Mesodermal cell (in vitro differentiated cells): ENCODE measurements around the gene CACNG4.

ENCODE experiments used
- H3K27ac ChIP-seq: 2 replicates; pipeline ENCODE4 v1.7.0; 2013; ENCODE audit warnings: mild to moderate bottlenecking, low read depth, low read length, moderate library complexity; ENCODE audit not compliant: severe bottlenecking
- H3K36me3 ChIP-seq: 2 replicates; pipeline ENCODE4 v1.7.1; 2013; ENCODE audit warnings: mild to moderate bottlenecking, low read length, moderate library complexity; ENCODE audit not compliant: control insufficient read depth, insufficient read depth
- H3K4me1 ChIP-seq: one replicate; pipeline ENCODE4 v1.7.1; 2013; ENCODE audit warnings: mild to moderate bottlenecking, low read length; ENCODE audit not compliant: insufficient read depth, control insufficient read depth, poor library complexity, severe bottlenecking
- H3K4me3 ChIP-seq: 2 replicates; pipeline ENCODE4 v1.7.0; 2013; ENCODE audit warnings: low read length, control low read depth, mild to moderate bottlenecking; ENCODE audit not compliant: insufficient read depth, poor library complexity, severe bottlenecking; ENCODE audit errors: extremely low read depth
- H3K9me3 ChIP-seq: 2 replicates; pipeline ENCODE4 v1.7.1; 2013; ENCODE audit warnings: mild to moderate bottlenecking, low read length, moderate library complexity; ENCODE audit not compliant: control insufficient read depth
- WGBS, 2 experiments: methylation state at CpG; one replicate each; pipeline ENCODE4 v1.1.5; 2013; ENCODE audit warnings: missing lambda C conversion rate in 2 of 2; ENCODE audit not compliant: insufficient coverage in 2 of 2; 5-methylcytosine and 5-hydroxymethylcytosine counted together

Gene CACNG4

GRCh38 chr17:66944351-66945146 is 20.0 kb upstream of the CACNG4 start:
- peaks cover 32% of the 10 kb centered on the region for H3K4me1 ChIP-seq
- peaks cover 2% of the 10 kb centered on the region for H3K9me3 ChIP-seq
- WGBS, 2 experiments = 53 to 55% methylated on average over 12 to 14 of the region's 15 CpGs
- no peak overlapping the region for H3K4me3 ChIP-seq
- H3K36me3 ChIP-seq = no peaks in the 10 kb centered on the region
- H3K27ac ChIP-seq = peak overlapping the region; percentile 91

GRCh38 chr17:66945147-66945835 is 19.2 kb upstream of the CACNG4 start:
- H3K9me3 ChIP-seq = peaks cover 8% of the 10 kb centered on the region
- no peak overlapping the region for H3K4me3 ChIP-seq
- H3K36me3 ChIP-seq = no peaks in the 10 kb centered on the region
- WGBS, 2 experiments = 91 to 93% methylated on average over 14 to 16 of the region's 18 CpGs
- H3K27ac ChIP-seq = peak overlapping the region; percentile 91
- H3K4me1 ChIP-seq = peaks cover 32% of the 10 kb centered on the region

GRCh38 chr17:66946251-66946650 is 18.3 kb upstream of the CACNG4 start:
- H3K4me1 ChIP-seq = peaks cover 37% of the 10 kb centered on the region
- H3K27ac ChIP-seq = no peak overlapping the region
- no peaks in the 10 kb centered on the region for H3K36me3 ChIP-seq
- H3K4me3 ChIP-seq = no peak overlapping the region
- H3K9me3 ChIP-seq = peaks cover 11% of the 10 kb centered on the region
- WGBS, 2 experiments = 90 to 96% methylated on average over 6 of the region's 6 CpGs

- Histone ChIP-seq H3K36me3 (no peaks in the 10 kb centered on the region), H3K9me3 (peaks cover 11% of the 10 kb centered on the region), H3K4me3 (no peak overlapping the region), H3K27ac (no peak overlapping the region), H3K4me1 (peaks cover 35% of the 10 kb centered on the region)
- WGBS, 2 experiments = 94 to 100% methylated on average over 3 of the region's 6 CpGs
These were observed 17.2 kb upstream of the CACNG4 start for GRCh38 chr17:66947311-66947710.

- Histone ChIP-seq H3K9me3 (peaks cover 11% of the 10 kb centered on the region), H3K4me3 (no peak overlapping the region), H3K4me1 (peaks cover 36% of the 10 kb centered on the region), H3K36me3 (no peaks in the 10 kb centered on the region), H3K27ac (no peak overlapping the region)
- 82 to 92% methylated on average over 9 of the region's 11 CpGs for WGBS, 2 experiments
These were observed 16.3 kb upstream of the CACNG4 start for GRCh38 chr17:66948061-66948750.

GRCh38 chr17:66949501-66949900 is 15.0 kb upstream of the CACNG4 start:
- no peaks in the 10 kb centered on the region for H3K36me3 ChIP-seq
- no peak overlapping the region for H3K27ac ChIP-seq
- no peak overlapping the region for H3K4me3 ChIP-seq
- peaks cover 11% of the 10 kb centered on the region for H3K9me3 ChIP-seq
- 93 to 94% methylated on average over 8 to 10 of the region's 10 CpGs for WGBS, 2 experiments
- H3K4me1 ChIP-seq = peaks cover 33% of the 10 kb centered on the region

- Histone ChIP-seq H3K9me3 (peaks cover 11% of the 10 kb centered on the region), H3K4me1 (peaks cover 28% of the 10 kb centered on the region), H3K27ac (no peak overlapping the region), H3K36me3 (no peaks in the 10 kb centered on the region), H3K4me3 (no peak overlapping the region)
- WGBS, 2 experiments = 93 to 97% methylated on average over 2 of the region's 3 CpGs
These were observed 14.2 kb upstream of the CACNG4 start for GRCh38 chr17:66950325-66950724.

GRCh38 chr17:66950886-66951604 is 13.5 kb upstream of the CACNG4 start:
- H3K27ac ChIP-seq = peak overlapping the region; percentile 91
- peaks cover 11% of the 10 kb centered on the region for H3K9me3 ChIP-seq
- 72 to 77% methylated on average over 4 to 6 of the region's 6 CpGs for WGBS, 2 experiments
- H3K4me3 ChIP-seq = no peak overlapping the region
- no peaks in the 10 kb centered on the region for H3K36me3 ChIP-seq
- H3K4me1 ChIP-seq = peaks cover 32% of the 10 kb centered on the region

GRCh38 chr17:66951605-66951953 is 12.9 kb upstream of the CACNG4 start:
- H3K36me3 ChIP-seq = no peaks in the 10 kb centered on the region
- H3K4me1 ChIP-seq = peaks cover 32% of the 10 kb centered on the region
- peaks cover 11% of the 10 kb centered on the region for H3K9me3 ChIP-seq
- 59 to 76% methylated on average over 3 to 4 of the region's 4 CpGs for WGBS, 2 experiments
- H3K27ac ChIP-seq = peak overlapping the region; percentile 91
- H3K4me3 ChIP-seq = no peak overlapping the region

GRCh38 chr17:66952031-66952524 is 12.4 kb upstream of the CACNG4 start:
- Histone ChIP-seq H3K4me1 (peaks cover 32% of the 10 kb centered on the region), H3K27ac (peak overlapping the region; percentile 91)
- 35 to 42% methylated on average over 10 of the region's 10 CpGs for WGBS, 2 experiments

More at GRCh38 chr17:66952031-66952524, 12.4 kb upstream of the CACNG4 start:
- H3K36me3 ChIP-seq = no peaks in the 10 kb centered on the region
- no peak overlapping the region for H3K4me3 ChIP-seq
- H3K9me3 ChIP-seq = peaks cover 11% of the 10 kb centered on the region
